ENCODE data around the gene DUSP23. TPM values are rescaled to one million over a fixed set of nuclear protein-coding genes. Genes with fewer than 3 reads are reported as not detected.
A peak's percentile ranks its signal among the peaks of the same experiment; 100 is the strongest.

The DUSP23 gene
- total RNA-seq (10 to 100 TPM; 47.1 to 47.7 TPM), polyA plus RNA-seq (10 to 100 TPM; 48.8 to 53.6 TPM)
- long read RNA-seq, donor 1, transcript DUSP23-202 (3 exons, 694 nt), result minor isoform, 11 of 35 reads
- long read RNA-seq, donor 1, transcript DUSP23-201 (2 exons, 756 nt), result major isoform, 18 of 35 reads
- long read RNA-seq, donor 1, partial matches to known transcripts, result 1 of 35 reads
- long read RNA-seq, donor 1, other reads (novel, unspliced or antisense), result 5 of 35 reads
- long read RNA-seq, donor 2, transcript DUSP23-202 (3 exons, 694 nt), result minor isoform, 5 of 31 reads
- long read RNA-seq, donor 2, transcript DUSP23-201 (2 exons, 756 nt), result major isoform, 20 of 31 reads
- long read RNA-seq, donor 2, partial matches to known transcripts, result 0 of 31 reads
- long read RNA-seq, donor 2, other reads (novel, unspliced or antisense), result 6 of 31 reads

DNA sequence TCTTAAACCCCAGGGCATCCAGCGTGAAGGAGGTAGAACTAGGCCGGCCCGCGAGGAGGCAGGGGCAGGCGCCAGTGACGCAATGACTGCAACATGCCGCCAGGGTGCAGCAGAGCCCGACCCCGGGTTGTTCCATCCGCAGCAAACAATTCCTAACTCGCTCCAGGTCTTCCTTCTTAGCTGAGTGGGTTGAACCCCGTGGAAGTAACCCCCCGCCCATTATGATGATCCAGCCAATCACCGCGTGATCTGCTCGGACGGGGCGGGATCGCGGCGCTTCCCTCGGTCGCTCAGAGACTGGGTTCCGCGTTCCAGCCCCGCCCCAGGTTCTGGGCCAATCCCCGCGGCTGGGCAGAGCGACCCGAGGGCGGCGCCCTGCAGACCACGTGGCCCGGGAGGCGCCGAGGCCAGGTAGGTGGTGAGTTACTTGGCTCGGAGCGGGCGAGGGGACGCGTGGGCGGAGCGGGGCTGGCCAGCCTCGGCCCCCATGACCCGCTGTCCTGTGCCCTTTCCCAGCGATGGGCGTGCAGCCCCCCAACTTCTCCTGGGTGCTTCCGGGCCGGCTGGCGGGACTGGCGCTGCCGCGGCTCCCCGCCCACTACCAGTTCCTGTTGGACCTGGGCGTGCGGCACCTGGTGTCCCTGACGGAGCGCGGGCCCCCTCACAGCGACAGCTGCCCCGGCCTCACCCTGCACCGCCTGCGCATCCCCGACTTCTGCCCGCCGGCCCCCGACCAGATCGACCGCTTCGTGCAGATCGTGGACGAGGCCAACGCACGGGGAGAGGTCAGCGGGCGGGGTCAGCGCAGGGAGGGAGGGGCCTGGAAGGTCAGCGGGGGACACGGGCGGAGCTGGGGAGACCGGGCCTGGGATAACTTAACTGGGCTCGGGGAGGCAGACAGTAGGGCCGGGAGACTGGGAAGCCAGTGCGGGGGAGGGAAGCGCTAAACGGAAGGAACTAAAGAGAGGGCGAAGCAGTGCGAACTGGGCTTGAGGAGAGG, at the start of gene DUSP23:
DUSP23 (plus strand) TSS at position 380 of the 1,000 bp plus-strand sequence; CDS start at position 519, 139 bp downstream.
- no peaks in the 10 kb centered on the region for H3K9me3 ChIP-seq (ENCODE audit: control insufficient read depth, low read length)
- H3K36me3 ChIP-seq (ENCODE audit: control insufficient read depth in 1 of 2, insufficient read depth in 2 of 2, low read length in 1 of 2), result no peaks in the 10 kb centered on the region
- H3K27ac ChIP-seq (ENCODE audit: low read depth in 1 of 2, low read length in 2 of 2), result peak within 1 kb of the TSS; percentile 33 to 49
- 1% methylated on average over 69 to 88 of the region's 88 CpGs for WGBS, 2 donors
- DNase-seq (peak; percentile 99), ATAC-seq (ENCODE audit: low FRiP score) (peak; percentile 98)
- H3K4me3 ChIP-seq (ENCODE audit: low read length in 2 of 2), result peak within 1 kb of the TSS; percentile 39 to 70
- H3K4me1 ChIP-seq (ENCODE audit: control insufficient read depth in 1 of 2, insufficient read depth in 2 of 2, low read length in 2 of 2), result peaks cover 0 to 7% of the 10 kb centered on the region in 2 donors
- H3K27me3 ChIP-seq (ENCODE audit: control insufficient read depth in 1 of 2, insufficient read depth in 2 of 2, low read length in 1 of 2), result no peaks in the 10 kb centered on the region
- intact Hi-C loops (cut with DNase I), result loop anchor here (5.0 kb wide), 3 partner anchors 111 to 251 kb away; partner anchors contain the start of gene PIGM (in 1 of the 2)

DNA sequence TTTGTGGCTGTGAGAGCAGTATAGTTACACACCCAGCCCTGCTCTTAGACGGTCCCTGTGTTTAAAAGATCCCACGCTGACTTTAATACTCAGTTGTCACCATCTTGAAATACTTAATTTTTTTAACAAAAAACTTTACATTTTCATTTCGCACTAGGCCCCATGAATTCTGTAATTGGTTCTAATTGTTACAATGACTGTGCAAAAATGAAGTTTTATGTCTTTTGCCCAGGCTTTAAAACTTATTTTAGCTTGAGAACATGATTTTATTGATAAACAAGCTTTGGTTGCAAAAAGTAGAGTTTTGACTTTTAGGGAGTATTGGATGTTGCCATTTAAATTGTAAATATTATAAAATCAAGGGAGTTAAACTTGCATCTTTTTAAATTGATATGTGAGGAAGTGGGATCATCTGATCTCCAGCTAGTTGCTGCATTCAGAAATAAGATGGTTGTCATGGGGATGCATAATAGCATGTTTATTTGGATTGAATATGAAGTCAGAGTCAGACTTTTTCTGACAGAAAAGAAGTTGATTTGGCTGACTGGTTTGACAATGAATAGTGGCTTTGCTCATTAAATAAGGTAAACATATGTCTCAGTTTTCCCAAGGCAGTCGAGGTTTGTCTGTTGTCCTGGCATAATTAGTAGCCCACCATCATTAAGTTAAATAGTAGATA, 43.4 kb upstream of the DUSP23 start:
- intact Hi-C loops (cut with DNase I), result no loop called here
- no peak for ATAC-seq (ENCODE audit: low FRiP score)

DNA sequence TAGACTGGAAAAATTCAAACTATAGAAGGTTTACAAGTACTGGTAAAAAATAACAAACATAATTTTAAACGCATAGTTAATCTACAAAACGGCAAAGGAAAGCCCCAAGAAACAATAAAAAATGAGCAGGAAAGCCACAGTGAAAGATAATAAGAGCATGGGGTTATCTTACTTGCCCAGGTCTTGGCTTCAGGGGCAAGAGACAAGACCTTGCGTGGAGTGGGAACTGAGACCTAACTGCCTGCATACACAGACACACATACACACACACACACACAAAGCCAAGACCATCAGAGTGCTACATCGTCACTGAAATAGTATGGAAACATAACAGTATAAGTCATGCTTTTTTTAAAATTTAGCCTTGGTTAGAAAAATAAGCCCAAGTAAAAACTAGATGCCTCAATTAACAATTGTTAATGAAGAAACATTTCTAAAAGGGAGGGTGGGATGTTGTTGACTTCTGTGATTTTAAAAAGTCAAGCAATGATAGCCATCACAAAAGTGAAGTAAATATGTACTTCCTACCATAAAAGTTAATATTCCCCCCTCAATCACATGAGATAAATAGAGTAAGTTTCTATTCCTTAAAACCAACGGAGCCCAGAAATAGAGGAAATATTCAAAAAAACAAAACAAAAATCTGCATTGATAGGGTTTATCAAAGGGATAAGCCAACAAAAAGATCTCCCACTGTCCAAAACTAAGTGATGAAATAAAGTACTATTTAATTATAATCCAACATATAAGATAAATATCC, 36.9 kb upstream of the DUSP23 start:
- intact Hi-C loops (cut with DNase I), result no loop called here
- H3K27ac ChIP-seq (ENCODE audit: low read depth in 1 of 2, low read length in 2 of 2), result no peak overlapping the region
- 74 to 77% methylated on average over 5 of the region's 5 CpGs for WGBS, 2 donors
- no peaks in the 10 kb centered on the region for H3K9me3 ChIP-seq (ENCODE audit: control insufficient read depth, low read length)
- ATAC-seq (ENCODE audit: low FRiP score), result no peak
- no peaks in the 10 kb centered on the region for H3K4me1 ChIP-seq (ENCODE audit: control insufficient read depth in 1 of 2, insufficient read depth in 2 of 2, low read length in 2 of 2)
- no peak overlapping the region for H3K4me3 ChIP-seq (ENCODE audit: low read length in 2 of 2)
- H3K27me3 ChIP-seq (ENCODE audit: control insufficient read depth in 1 of 2, insufficient read depth in 2 of 2, low read length in 1 of 2), result no peaks in the 10 kb centered on the region
- no peak for DNase-seq
- no peaks in the 10 kb centered on the region for H3K36me3 ChIP-seq (ENCODE audit: control insufficient read depth in 1 of 2, insufficient read depth in 2 of 2, low read length in 1 of 2)

More for the DNA sequence above, 43.4 kb upstream of the DUSP23 start:
- no peak overlapping the region for H3K27ac ChIP-seq (ENCODE audit: low read depth in 1 of 2, low read length in 2 of 2)
- no peaks in the 10 kb centered on the region for H3K36me3 ChIP-seq (ENCODE audit: control insufficient read depth in 1 of 2, insufficient read depth in 2 of 2, low read length in 1 of 2)
- no peaks in the 10 kb centered on the region for H3K27me3 ChIP-seq (ENCODE audit: control insufficient read depth in 1 of 2, insufficient read depth in 2 of 2, low read length in 1 of 2)
- no peaks in the 10 kb centered on the region for H3K9me3 ChIP-seq (ENCODE audit: control insufficient read depth, low read length)
- H3K4me3 ChIP-seq (ENCODE audit: low read length in 2 of 2), result no peak overlapping the region
- H3K4me1 ChIP-seq (ENCODE audit: control insufficient read depth in 1 of 2, insufficient read depth in 2 of 2, low read length in 2 of 2), result no peaks in the 10 kb centered on the region
- WGBS, 2 donors, result 68 to 69% methylated on average over 4 of the region's 4 CpGs
- DNase-seq, result no peak

DNA sequence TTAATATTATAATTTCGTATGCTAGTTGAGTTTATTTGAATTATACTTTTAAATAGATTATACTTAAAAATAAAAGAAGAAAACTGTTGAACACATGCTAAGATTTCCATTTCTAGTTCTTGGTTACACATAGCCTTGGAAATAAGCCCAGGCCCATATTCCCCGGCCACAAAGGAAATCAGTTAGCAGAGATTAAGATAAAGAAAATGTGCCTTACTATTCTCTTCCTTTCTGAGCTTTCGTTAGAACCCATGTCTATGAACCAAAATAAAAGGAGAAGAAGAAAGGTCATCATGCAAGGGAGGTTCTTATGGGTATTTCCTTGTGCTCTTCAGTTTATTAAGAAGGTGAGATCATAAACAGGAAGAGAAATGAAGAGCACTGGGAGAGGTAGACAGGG, 34.1 kb upstream of the DUSP23 start:
- WGBS, 2 donors, result 25 to 28% methylated on average over 3 of the region's 3 CpGs
- intact Hi-C loops (cut with DNase I), result no loop called here
- no peaks in the 10 kb centered on the region for H3K36me3 ChIP-seq (ENCODE audit: control insufficient read depth in 1 of 2, insufficient read depth in 2 of 2, low read length in 1 of 2)
- H3K4me3 ChIP-seq (ENCODE audit: low read length in 2 of 2), result no peak overlapping the region
- H3K4me1 ChIP-seq (ENCODE audit: control insufficient read depth in 1 of 2, insufficient read depth in 2 of 2, low read length in 2 of 2), result no peaks in the 10 kb centered on the region
- H3K9me3 ChIP-seq (ENCODE audit: control insufficient read depth, low read length), result no peaks in the 10 kb centered on the region
- H3K27me3 ChIP-seq (ENCODE audit: control insufficient read depth in 1 of 2, insufficient read depth in 2 of 2, low read length in 1 of 2), result no peaks in the 10 kb centered on the region
- ATAC-seq (ENCODE audit: low FRiP score), result no peak
- H3K27ac ChIP-seq (ENCODE audit: low read depth in 1 of 2, low read length in 2 of 2), result no peak overlapping the region
- no peak for DNase-seq

DNA sequence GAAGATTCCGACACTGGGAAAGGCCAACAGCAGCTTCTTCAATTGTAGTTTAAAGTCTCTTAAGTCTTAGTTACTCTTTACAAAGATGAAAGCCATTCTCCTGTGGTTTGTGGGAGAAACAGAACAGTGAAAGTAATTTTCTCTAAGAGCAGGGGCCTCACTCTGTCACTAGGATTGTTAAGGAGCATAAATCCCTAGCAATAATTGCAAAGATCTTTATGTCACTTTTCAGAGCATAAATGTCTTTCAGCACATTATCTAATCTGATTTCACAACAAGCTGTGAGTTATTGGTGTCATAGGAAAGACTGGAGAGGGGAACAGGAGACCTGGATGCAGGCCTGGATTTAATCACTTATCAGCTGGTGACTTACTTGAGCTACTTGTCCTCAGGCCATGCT, 32.4 kb upstream of the DUSP23 start:
- no peak overlapping the region for H3K27ac ChIP-seq (ENCODE audit: low read depth in 1 of 2, low read length in 2 of 2)
- no peak for DNase-seq
- no peak overlapping the region for H3K4me3 ChIP-seq (ENCODE audit: low read length in 2 of 2)
- H3K9me3 ChIP-seq (ENCODE audit: control insufficient read depth, low read length), result no peaks in the 10 kb centered on the region
- no peaks in the 10 kb centered on the region for H3K4me1 ChIP-seq (ENCODE audit: control insufficient read depth in 1 of 2, insufficient read depth in 2 of 2, low read length in 2 of 2)
- 91 to 92% methylated on average over 1 of the region's 1 CpG for WGBS, 2 donors
- intact Hi-C loops (cut with DNase I), result no loop called here
- no peaks in the 10 kb centered on the region for H3K36me3 ChIP-seq (ENCODE audit: control insufficient read depth in 1 of 2, insufficient read depth in 2 of 2, low read length in 1 of 2)
- H3K27me3 ChIP-seq (ENCODE audit: control insufficient read depth in 1 of 2, insufficient read depth in 2 of 2, low read length in 1 of 2), result no peaks in the 10 kb centered on the region
- no peak for ATAC-seq (ENCODE audit: low FRiP score)

DNA sequence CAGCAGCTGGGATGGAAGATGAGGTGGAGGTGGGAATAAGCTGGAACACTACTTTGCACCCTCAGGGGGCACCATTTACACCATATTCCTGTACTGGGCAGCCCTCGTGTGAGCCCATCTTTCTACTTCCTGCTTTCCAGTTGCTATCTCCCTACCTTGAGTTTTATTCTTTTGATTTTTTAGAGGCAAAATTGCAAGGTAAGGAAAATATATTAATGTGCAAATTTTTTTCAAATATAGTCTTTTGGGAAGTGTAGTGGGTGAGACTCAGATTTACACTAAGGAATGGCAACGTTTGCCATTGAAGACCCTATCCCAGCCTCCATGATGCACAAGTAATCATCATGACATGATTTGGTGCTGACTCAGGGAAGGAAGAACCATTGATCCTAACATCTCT, 31.1 kb upstream of the DUSP23 start:
- ATAC-seq (ENCODE audit: low FRiP score), result no peak
- Histone ChIP-seq H3K27me3 (ENCODE audit: control insufficient read depth in 1 of 2, insufficient read depth in 2 of 2, low read length in 1 of 2) (no peaks in the 10 kb centered on the region), H3K4me1 (ENCODE audit: control insufficient read depth in 1 of 2, insufficient read depth in 2 of 2, low read length in 2 of 2) (no peaks in the 10 kb centered on the region), H3K9me3 (ENCODE audit: control insufficient read depth, low read length) (no peaks in the 10 kb centered on the region), H3K36me3 (ENCODE audit: control insufficient read depth in 1 of 2, insufficient read depth in 2 of 2, low read length in 1 of 2) (no peaks in the 10 kb centered on the region), H3K27ac (ENCODE audit: low read depth in 1 of 2, low read length in 2 of 2) (no peak overlapping the region), H3K4me3 (ENCODE audit: low read length in 2 of 2) (no peak overlapping the region)
- no peak for DNase-seq
- 63 to 67% methylated on average over 2 of the region's 2 CpGs for WGBS, 2 donors
- intact Hi-C loops (cut with DNase I), result no loop called here

DNA sequence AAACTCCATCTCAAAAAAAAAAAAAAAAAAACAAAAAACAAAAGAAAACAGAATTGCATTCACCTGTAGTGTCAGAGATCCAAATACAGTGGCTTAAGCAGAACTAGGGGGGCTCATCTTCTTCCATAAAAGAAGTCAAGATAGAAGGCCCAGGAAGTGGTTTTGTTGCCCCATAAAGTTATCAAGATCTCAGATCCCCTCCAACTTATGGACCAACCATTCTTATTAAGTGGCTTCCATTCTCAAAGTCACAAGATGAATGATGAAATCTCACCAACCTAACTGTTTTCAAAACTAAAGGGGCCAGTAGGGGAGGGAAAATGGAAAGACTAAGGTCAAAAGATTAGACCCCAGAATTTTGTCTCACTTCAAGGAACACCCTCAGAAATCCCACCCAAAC, 30.1 kb upstream of the DUSP23 start:
- Histone ChIP-seq H3K36me3 (ENCODE audit: control insufficient read depth in 1 of 2, insufficient read depth in 2 of 2, low read length in 1 of 2) (no peaks in the 10 kb centered on the region), H3K27me3 (ENCODE audit: control insufficient read depth in 1 of 2, insufficient read depth in 2 of 2, low read length in 1 of 2) (no peaks in the 10 kb centered on the region), H3K4me1 (ENCODE audit: control insufficient read depth in 1 of 2, insufficient read depth in 2 of 2, low read length in 2 of 2) (no peaks in the 10 kb centered on the region), H3K9me3 (ENCODE audit: control insufficient read depth, low read length) (no peaks in the 10 kb centered on the region), H3K27ac (ENCODE audit: low read depth in 1 of 2, low read length in 2 of 2) (no peak overlapping the region), H3K4me3 (ENCODE audit: low read length in 2 of 2) (no peak overlapping the region)
- DNase-seq (no peak), ATAC-seq (ENCODE audit: low FRiP score) (no peak)
- intact Hi-C loops (cut with DNase I), result no loop called here

DNA sequence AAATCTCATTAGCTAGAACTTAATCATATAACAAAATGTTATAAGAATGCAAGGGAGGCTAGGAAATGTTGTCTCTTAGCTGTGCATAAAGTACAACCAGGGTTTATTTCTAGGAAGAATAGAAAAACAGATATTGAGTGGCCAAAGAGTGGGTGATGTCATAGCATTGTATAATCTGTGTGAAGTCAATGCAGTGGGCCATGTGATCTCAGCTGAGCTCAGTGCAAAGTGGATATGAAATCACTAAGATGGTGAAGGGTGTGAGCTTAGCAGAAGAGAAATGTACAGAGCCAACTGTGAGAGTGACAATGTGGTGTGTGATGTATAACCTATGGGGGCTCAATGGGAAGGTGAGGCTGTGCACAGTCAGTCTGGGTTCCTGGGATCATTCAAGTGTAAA, 29.7 kb upstream of the DUSP23 start:
- intact Hi-C loops (cut with DNase I), result no loop called here
- DNase-seq (no peak), ATAC-seq (ENCODE audit: low FRiP score) (no peak)
- H3K9me3 ChIP-seq (ENCODE audit: control insufficient read depth, low read length), result no peaks in the 10 kb centered on the region
- no peaks in the 10 kb centered on the region for H3K27me3 ChIP-seq (ENCODE audit: control insufficient read depth in 1 of 2, insufficient read depth in 2 of 2, low read length in 1 of 2)
- H3K36me3 ChIP-seq (ENCODE audit: control insufficient read depth in 1 of 2, insufficient read depth in 2 of 2, low read length in 1 of 2), result no peaks in the 10 kb centered on the region
- H3K4me1 ChIP-seq (ENCODE audit: control insufficient read depth in 1 of 2, insufficient read depth in 2 of 2, low read length in 2 of 2), result no peaks in the 10 kb centered on the region
- no peak overlapping the region for H3K4me3 ChIP-seq (ENCODE audit: low read length in 2 of 2)
- H3K27ac ChIP-seq (ENCODE audit: low read depth in 1 of 2, low read length in 2 of 2), result no peak overlapping the region

Data from aorta (tissue), 5 donors.